ENCODE results near the gene ORM2. TPM values are rescaled to one million over a fixed set of nuclear protein-coding genes. Genes with fewer than 3 reads are reported as not detected.
A peak's percentile ranks its signal among the peaks of the same experiment; 100 is the strongest.

The ORM2 gene
- total and polyA plus RNA-seq, 2 of the 13 experiments (the other 11 are each of a cell fraction or from before 2014, with no cell fraction given): 565 to 824 TPM

DNA sequence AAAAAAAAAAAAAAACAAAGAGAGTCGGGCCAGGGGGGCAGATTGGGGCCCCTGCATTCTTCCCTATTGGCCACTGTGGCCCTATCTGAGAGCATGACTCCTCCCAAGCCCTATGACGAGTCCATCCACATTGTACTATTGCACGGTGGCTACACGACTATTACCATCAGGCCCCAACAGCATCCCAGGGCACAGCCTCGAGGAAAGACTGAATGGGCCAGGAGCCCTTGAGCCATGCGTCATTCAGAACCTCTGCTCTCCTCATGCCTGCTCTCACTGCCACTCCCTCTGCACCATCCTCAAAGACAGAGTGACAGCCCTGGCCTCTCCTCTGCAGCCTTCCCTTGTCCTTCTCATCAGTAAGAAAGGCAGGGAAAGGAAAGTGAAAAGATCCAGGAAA, 26.9 kb upstream of the ORM2 start:
- Histone ChIP-seq H3K27ac (ENCODE audit: extremely low read length, insufficient read depth, low read length) (no peak overlapping the region), H3K9ac (ENCODE audit: insufficient read depth, low read depth, low read length) (no peak overlapping the region), H3K36me3 (replicated peaks in 1 of 2; ENCODE audit: control insufficient read depth in 1 of 2, insufficient read depth in 2 of 2, low read length in 2 of 2) (peaks cover 40 to 90% of the 10 kb centered on the region in 2 experiments), H2AFZ (ENCODE audit: low read length) (no peak overlapping the region), H3K4me2 (ENCODE audit: low read depth, low read length) (no peak overlapping the region), H3K9me3 (ENCODE audit: low read length) (no peaks in the 10 kb centered on the region), H3K27me3 (ENCODE audit: control insufficient read depth in 1 of 2, insufficient read depth in 2 of 2, low read length in 2 of 2) (no peaks in the 10 kb centered on the region), H3K4me3 (replicated peaks in 1 of 3; ENCODE audit: insufficient read depth in 1 of 3, low read depth in 2 of 3, low read length in 3 of 3) (no peak overlapping the region), H4K20me1 (ENCODE audit: insufficient read depth, low read length) (no peaks in the 10 kb centered on the region), H3K4me1 (ENCODE audit: insufficient read depth, low read length) (peaks cover 13% of the 10 kb centered on the region), H3K79me2 (ENCODE audit: insufficient read depth, low read length) (no peaks in the 10 kb centered on the region)
- no TSS peak for BruUV-seq (replicated peaks)
- ChIA-PET POLR2A (interaction anchor here (0.7 kb wide), 1 partner anchor 195 kb away, joined by 3 read pairs; no protein-coding TSS in a partner anchor), CTCF (ENCODE audit: low intra/inter-chr PET ratio, low total read pairs) (no interaction called here)
- in situ Hi-C loops (cut with HindIII; ENCODE audit: extremely low pct_ligation_motif_present, low pct_unique_long_range_greater_than_20kb): no loop called here
- ATAC-seq: no peak
- FAIRE-seq: no peak
- WGBS (ENCODE audit: low lambda C conversion rate): 88% methylated on average over 4 of the region's 6 CpGs
- intact Hi-C loops (cut with micrococcal nuclease; ENCODE audit: unreplicated experiment): no loop called here
- DNase-seq (ENCODE audit: low spot score): no peak
- TF ChIP-seq REPIN1 (CRISPR knock-in tag; IDR thresholded peaks at IDR 0.05; ENCODE audit: borderline replicate concordance, low read depth): no peak

- intact Hi-C loops (cut with micrococcal nuclease; ENCODE audit: unreplicated experiment) (no loop called here), in situ Hi-C loops (cut with HindIII; ENCODE audit: extremely low pct_ligation_motif_present, low pct_unique_long_range_greater_than_20kb) (no loop called here)
- H3K4me2 ChIP-seq (ENCODE audit: low read depth, low read length): no peak overlapping the region
- FAIRE-seq: no peak
- BruUV-seq (replicated peaks): TSS peak; percentile 6
- peaks cover 13% of the 10 kb centered on the region for H3K4me1 ChIP-seq (ENCODE audit: insufficient read depth, low read length)
- no peak overlapping the region for H2AFZ ChIP-seq (ENCODE audit: low read length)
- no peak overlapping the region for H3K4me3 ChIP-seq (replicated peaks in 1 of 3; ENCODE audit: insufficient read depth in 1 of 3, low read depth in 2 of 3, low read length in 3 of 3)
- H3K27ac ChIP-seq (ENCODE audit: extremely low read length, insufficient read depth, low read length): no peak overlapping the region
- no peaks in the 10 kb centered on the region for H3K79me2 ChIP-seq (ENCODE audit: insufficient read depth, low read length)
- DNase-seq (ENCODE audit: low spot score): no peak
- peaks cover 48 to 90% of the 10 kb centered on the region in 2 experiments for H3K36me3 ChIP-seq (replicated peaks in 1 of 2; ENCODE audit: control insufficient read depth in 1 of 2, insufficient read depth in 2 of 2, low read length in 2 of 2)
- ChIA-PET POLR2A (no interaction called here), CTCF (ENCODE audit: low intra/inter-chr PET ratio, low total read pairs) (no interaction called here)
- H4K20me1 ChIP-seq (ENCODE audit: insufficient read depth, low read length): no peaks in the 10 kb centered on the region
- no peaks in the 10 kb centered on the region for H3K9me3 ChIP-seq (ENCODE audit: low read length)
- H3K27me3 ChIP-seq (ENCODE audit: control insufficient read depth in 1 of 2, insufficient read depth in 2 of 2, low read length in 2 of 2): no peaks in the 10 kb centered on the region
- no peak overlapping the region for H3K9ac ChIP-seq (ENCODE audit: insufficient read depth, low read depth, low read length)
- WGBS (ENCODE audit: low lambda C conversion rate): 92% methylated on average over 5 of the region's 5 CpGs
- no peak for ATAC-seq
- TF ChIP-seq CSRNP2 (CRISPR knock-in tag; conservative IDR thresholded peaks at IDR 0.05; ENCODE audit: low read depth): no peak
- no peak for TF ChIP-seq ZNF609 (CRISPR knock-in tag; IDR thresholded peaks at IDR 0.05; ENCODE audit: borderline replicate concordance)
- TF ChIP-seq ZBTB8A (CRISPR knock-in tag; IDR thresholded peaks at IDR 0.05; ENCODE audit: borderline replicate concordance, low read depth): no peak
- TF ChIP-seq ZNF501 (CRISPR knock-in tag; IDR thresholded peaks at IDR 0.05): no peak
- no peak for TF ChIP-seq ZNF766 (CRISPR knock-in tag; IDR thresholded peaks at IDR 0.05; ENCODE audit: borderline replicate concordance)
- no peak for TF ChIP-seq ZBTB33 (CRISPR knock-in tag; IDR thresholded peaks at IDR 0.05)
- no peak for TF ChIP-seq ZBTB26 (CRISPR knock-in tag; IDR thresholded peaks at IDR 0.05; ENCODE audit: borderline replicate concordance)
Measured at GRCh38 chr9:114303571-114303970, 26.1 kb upstream of the ORM2 start.

Measured in HepG2 (cell line).